Adrenal gland (tissue), 12 donors: ENCODE results near the gene YWHAH. TPM values are rescaled to one million over a fixed set of nuclear protein-coding genes. Genes with fewer than 3 reads are reported as not detected.

Source experiments
- DNase-seq, 7 donors: peaks; one replicate each; pipeline ENCODE4 v3.0.0-alpha.2; 2019 to 2020
- H3K27ac ChIP-seq, 5 donors: fragments of 200-600 bp; sonication (generic) in 4 of 5; 1 replicate in 3 of 5; 2 replicates in 2 of 5; pipeline versions ENCODE4 v1.5.1 to v1.8.0; 2016 to 2020; ENCODE audit warnings: mild to moderate bottlenecking in 1 of 5
- H3K27me3 ChIP-seq: fragments of 200-600 bp; 2 replicates; pipeline ENCODE4 v1.8.0; 2021
- H3K36me3 ChIP-seq, 2 donors: fragments of 200-600 bp; replicated peaks in 1 of 2; 1 replicate in 1 of 2; 2 replicates in 1 of 2; pipeline versions ENCODE4 v1.5.1 to v1.8.0; 2018 to 2022
- H3K4me1 ChIP-seq, 2 donors: fragments of 200-600 bp; replicated peaks in 1 of 2; 1 replicate in 1 of 2; 2 replicates in 1 of 2; pipeline versions ENCODE4 v1.5.1 to v1.8.0; 2018 to 2021
- H3K4me3 ChIP-seq, 4 donors: fragments of 200-600 bp; sonication (generic) in 3 of 4; one replicate each; pipeline ENCODE4 v1.5.1; 2016 to 2018
- H3K9me3 ChIP-seq, 3 donors: fragments of 200-600 bp; sonication (generic) in 1 of 3; replicated peaks in 1 of 3; 1 replicate in 2 of 3; 2 replicates in 1 of 3; pipeline versions ENCODE4 v1.5.1 to v1.8.0; 2016 to 2021
- CTCF ChIP-seq, 6 experiments: fragments of 450-650 bp in 4 of 6; fragments of 200-600 bp in 2 of 6; sonication (generic) in 1 of 6; IDR thresholded peaks; 1 replicate in 5 of 6; 2 replicates in 1 of 6; pipeline versions ENCODE4 v1.5.1 to v1.8.0; 2016 to 2021; ENCODE audit warnings: antibody characterized with exemption in 6 of 6, mild to moderate bottlenecking in 2 of 6, moderate library complexity in 1 of 6
- POLR2A ChIP-seq, 2 donors: fragments of 450-650 bp; IDR thresholded peaks; one replicate each; pipeline ENCODE4 v1.6.1; 2017; ENCODE audit warnings: antibody characterized with exemption in 2 of 2, mild to moderate bottlenecking in 2 of 2, moderate library complexity in 1 of 2
- WGBS, 4 donors: extraction: QIAGEN DNeasy Blood & Tissue Kit in 2 of 4; methylation state at CpG; one replicate each; pipeline versions ENCODE4 v1.1.5 to v1.1.7; 2013 to 2017; 5-methylcytosine and 5-hydroxymethylcytosine counted together
- intact Hi-C, 2 donors: fragments of 100-400 bp; cut with DNase I; formaldehyde crosslinking; loops; one replicate each; pipeline versions ENCODE4 v1.14.1 to v1.15.0; 2022 to 2023
- polyA plus RNA-seq, 3 donors: library from polyadenylated mRNA; stranded (reverse); fragments of 200-250 nt in 2 of 3; fragments of 350-450 nt in 1 of 3; fragmentation: Illumina TruSeq in 1 of 3; extraction: RNeasy Lipid Tissue Mini Kit (QIAGEN cat#74804) in 1 of 3; gene quantifications; one replicate each; pipeline ENCODE4 v1.2.3, GENCODE V29; 2013 to 2014
- total RNA-seq, 9 donors: library from RNA; depleted of rRNA in 4 of 9; stranded (reverse); fragments of >200 nt in 4 of 9; fragments of 120-200 nt in 1 of 9; fragmentation: NEBNext Ultra II Directional in 1 of 9; extraction: Animal tissue kit (Norgen Biotek cat#: 25700) in 1 of 9; gene quantifications; one replicate each; pipeline versions ENCODE4 v1.1.0 to v1.2.4, GENCODE V29; 2013 to 2023
- donor health status: healthy with polysubstance abuse.
- donor health status: Bipolar disorder and iron deficiency.
- donor health status: DM: yes; HTN: yes; CAD: no.
- donor health status: DM: no; HTN: no; CAD: no.
- donor health status: DM: no; HTN: no; CAD: no.
- donor health status: DM: yes; HTN: yes; CAD: no.

Gene YWHAH
- total and polyA plus RNA-seq, 12 donors: 50.6 to 128 (median 73.7) TPM

- Histone ChIP-seq H3K27me3 (no peaks in the 10 kb centered on the region), H3K27ac (no peak overlapping the region), H3K4me3 (no peak overlapping the region), H3K36me3 (no peaks in the 10 kb centered on the region), H3K9me3 (no peaks in the 10 kb centered on the region), H3K4me1 (no peaks in the 10 kb centered on the region)
- intact Hi-C loops: no loop called here
- 71 to 87% (median 80%) methylated on average over 3 of the region's 3 CpGs for WGBS, 4 donors
- TF ChIP-seq CTCF (IDR thresholded peaks at IDR 0.05) (no peak), POLR2A (IDR thresholded peaks at IDR 0.05) (no peak)
- no peak for DNase-seq
Observed at GRCh38 chr22:31937341-31937740, 7.0 kb upstream of the YWHAH start.

- no peaks in the 10 kb centered on the region for H3K4me1 ChIP-seq
- WGBS, 4 donors: 78 to 92% (median 85%) methylated on average over 7 to 8 of the region's 8 CpGs
- H3K27me3 ChIP-seq: no peaks in the 10 kb centered on the region
- H3K36me3 ChIP-seq: no peaks in the 10 kb centered on the region
- TF ChIP-seq POLR2A (IDR thresholded peaks at IDR 0.05) (no peak), CTCF (IDR thresholded peaks at IDR 0.05) (no peak)
- DNase-seq: no peak
- H3K27ac ChIP-seq: no peak overlapping the region
- no peak overlapping the region for H3K4me3 ChIP-seq
- H3K9me3 ChIP-seq: no peaks in the 10 kb centered on the region
- intact Hi-C loops: no loop called here
Observed at GRCh38 chr22:31938296-31938695, 6.0 kb upstream of the YWHAH start.

DNA sequence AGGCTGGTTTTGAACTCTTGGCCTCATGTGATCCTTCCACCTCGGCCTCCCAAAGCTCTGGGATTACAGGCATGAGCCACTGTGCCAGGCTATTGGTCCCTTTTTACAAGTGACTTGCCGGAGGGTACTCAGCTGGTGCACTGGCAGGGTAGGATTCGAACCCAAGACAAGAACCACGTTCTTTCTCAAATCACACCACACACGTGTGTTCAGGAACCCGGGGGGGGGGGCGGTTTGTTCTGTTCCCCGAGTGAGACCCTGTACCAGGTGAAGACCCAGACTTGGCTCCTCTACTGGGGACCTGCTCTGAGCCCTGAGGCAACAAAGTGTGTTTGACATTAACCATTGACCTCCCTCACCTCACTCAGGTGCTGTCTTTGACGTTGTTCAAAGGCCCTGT, 3.8 kb upstream of the YWHAH start:
- WGBS, 4 donors: 52 to 71% (median 63%) methylated on average over 4 to 9 of the region's 9 CpGs
- Histone ChIP-seq H3K27me3 (no peaks in the 10 kb centered on the region), H3K4me1 (peaks cover 0 to 8% of the 10 kb centered on the region in 2 donors), H3K4me3 (no peak overlapping the region), H3K27ac (no peak overlapping the region), H3K36me3 (no peaks in the 10 kb centered on the region), H3K9me3 (no peaks in the 10 kb centered on the region)
- no peak for DNase-seq
- intact Hi-C loops: loop anchor here in 1 of 2 donors (10.0 kb wide), 1 partner anchor 276 kb away; the partner anchor contains the start of gene PISD
- TF ChIP-seq POLR2A (IDR thresholded peaks at IDR 0.05) (no peak), CTCF (IDR thresholded peaks at IDR 0.05) (no peak)

- Histone ChIP-seq H3K9me3 (no peaks in the 10 kb centered on the region), H3K27ac (no peak overlapping the region), H3K27me3 (no peaks in the 10 kb centered on the region), H3K4me1 (peaks cover 0 to 24% of the 10 kb centered on the region in 2 donors), H3K4me3 (no peak overlapping the region), H3K36me3 (no peaks in the 10 kb centered on the region)
- WGBS, 4 donors: 90 to 93% (median 92%) methylated on average over 5 of the region's 5 CpGs
- DNase-seq: no peak
- intact Hi-C loops: loop anchor here in 1 of 2 donors (10.0 kb wide), 1 partner anchor 277 kb away; the partner anchor contains the start of gene PISD
- no peak for TF ChIP-seq CTCF (IDR thresholded peaks at IDR 0.05)
- no peak for TF ChIP-seq POLR2A (IDR thresholded peaks at IDR 0.05)
Observed at GRCh38 chr22:31942091-31942490, 2.2 kb upstream of the YWHAH start.
